CD4-positive, alpha-beta T cell treated with Interleukin-6 at 100 ng/mL for 8 hours (primary cell): ENCODE data around the gene INTS2.
"Not testable (repeated sequence)": the region's sequence is repeated elsewhere in the genome, so short reads cannot be mapped to it uniquely, and the experiment has no call there.

Source experiments
- DNase-seq: peaks from one replicate; pipeline ENCODE4 v3.0.0-alpha.2; 2020; ENCODE audit warnings: mixed read lengths, low spot score

Gene INTS2

GRCh38 chr17:61897548-61898180 lies 30.1 kb downstream of the INTS2 start:
- DNase-seq, result no peak

DNA sequence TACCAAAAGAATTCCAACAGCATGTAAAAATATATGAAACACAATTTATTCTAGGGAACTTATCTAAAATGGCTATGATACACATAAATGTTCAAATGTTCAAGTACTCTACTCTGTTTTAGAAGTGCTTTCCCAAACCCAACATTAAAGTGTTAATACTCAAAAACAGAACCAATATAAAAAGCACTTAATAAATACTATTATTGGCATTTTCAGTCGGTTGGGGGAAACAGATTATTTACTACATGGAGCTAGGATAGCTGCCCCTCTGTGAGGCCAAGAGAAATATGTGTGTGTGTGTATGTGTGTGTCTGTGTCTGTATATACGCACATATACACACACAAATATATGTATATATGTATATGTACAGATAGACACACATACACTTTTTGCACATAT lies 32.4 kb downstream of the INTS2 start:
- DNase-seq, result no peak

DNA sequence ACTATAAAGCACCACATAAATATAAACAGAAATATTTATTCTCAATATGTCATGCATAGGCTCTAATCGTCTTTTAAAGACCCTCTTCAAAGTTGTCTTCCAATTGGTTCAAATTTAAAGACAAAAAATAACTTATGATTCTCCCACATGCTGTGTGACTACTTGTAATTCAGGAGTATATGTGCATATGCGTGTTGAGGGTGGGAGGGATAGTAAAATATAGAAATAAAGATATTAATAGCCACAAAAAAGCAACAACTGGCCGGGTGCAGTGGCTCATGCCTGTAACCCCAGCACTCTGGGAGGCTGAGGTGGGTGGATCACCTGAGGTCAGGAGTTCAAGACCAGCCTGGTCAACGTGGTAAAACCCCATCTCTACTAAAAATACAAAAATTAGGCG lies 33.5 kb downstream of the INTS2 start:
- not testable (repeated sequence) for DNase-seq

GRCh38 chr17:61887733-61888132 lies 40.0 kb downstream of the INTS2 start:
- DNase-seq, result not testable (repeated sequence)

DNA sequence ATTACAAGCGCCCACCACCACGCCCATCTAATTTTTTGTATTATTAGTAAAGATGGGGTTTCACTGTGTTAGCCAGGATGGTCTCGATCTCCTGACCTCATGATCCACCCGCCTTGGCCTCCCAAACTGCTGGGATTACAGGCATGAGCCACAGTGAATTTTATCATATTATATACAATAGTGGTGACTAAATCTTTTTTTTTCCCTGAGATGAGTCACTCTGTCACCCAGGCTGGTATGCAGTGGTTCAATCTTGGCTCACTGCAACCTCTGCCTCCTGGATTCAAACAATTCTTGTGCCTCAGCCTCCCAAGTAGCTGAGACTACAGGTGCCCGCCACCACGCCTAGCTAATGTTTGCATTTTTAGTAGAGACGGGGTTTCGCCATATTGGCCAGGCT lies 41.9 kb downstream of the INTS2 start:
- not testable (repeated sequence) for DNase-seq

- DNase-seq, result no peak
Measured at GRCh38 chr17:61884864-61885263, 42.9 kb downstream of the INTS2 start.

GRCh38 chr17:61880589-61881102 lies 47.1 kb downstream of the INTS2 start:
- no peak for DNase-seq

GRCh38 chr17:61878984-61879612 lies 48.7 kb downstream of the INTS2 start:
- no peak for DNase-seq

DNA sequence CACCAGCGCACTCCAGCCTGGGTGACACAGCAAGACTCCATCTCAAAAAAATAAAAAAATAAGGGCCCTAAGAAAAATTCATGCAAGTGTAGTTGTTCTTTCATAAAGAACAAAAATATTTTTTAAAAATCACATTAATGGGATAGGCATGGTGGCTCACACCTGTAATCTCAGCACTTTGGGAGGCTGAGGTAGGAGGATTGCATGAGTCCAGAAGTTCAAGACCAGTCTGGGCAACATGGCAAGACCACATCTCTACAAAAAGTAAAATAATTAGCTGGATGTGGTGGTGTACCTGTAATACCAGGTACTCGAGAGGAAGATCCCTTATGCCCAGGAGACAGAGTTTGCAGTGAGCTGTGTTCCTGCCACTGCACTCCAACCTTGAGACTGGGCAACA lies 49.3 kb downstream of the INTS2 start:
- DNase-seq, result no peak

DNA sequence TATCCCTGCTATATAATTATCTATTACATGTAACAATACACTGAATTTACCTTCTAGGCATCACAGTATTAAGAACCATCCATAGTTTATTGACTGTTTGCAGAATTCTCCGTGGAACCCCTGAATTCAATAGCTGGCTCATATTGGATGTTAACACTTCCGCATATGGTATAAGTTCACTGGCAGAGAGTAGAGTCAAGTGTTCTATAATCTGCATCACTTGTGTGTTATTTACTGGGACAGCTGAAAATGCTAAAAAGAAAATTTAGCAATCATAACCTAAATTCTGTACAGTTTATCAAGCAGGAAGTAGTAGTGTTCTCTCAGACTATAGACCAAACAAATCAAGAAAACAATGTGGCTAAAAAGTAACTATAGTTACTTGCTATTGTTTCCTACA lies 49.9 kb downstream of the INTS2 start:
- DNase-seq, result no peak

- no peak for DNase-seq
Measured at GRCh38 chr17:61875804-61876203, 52.0 kb downstream of the INTS2 start.

GRCh38 chr17:61875285-61875684 lies 52.5 kb downstream of the INTS2 start:
- no peak for DNase-seq

- DNase-seq, result no peak
Measured at GRCh38 chr17:61874075-61874474, 53.7 kb downstream of the INTS2 start.

GRCh38 chr17:61872099-61872498 lies 55.7 kb downstream of the INTS2 start:
- no peak for DNase-seq

DNA sequence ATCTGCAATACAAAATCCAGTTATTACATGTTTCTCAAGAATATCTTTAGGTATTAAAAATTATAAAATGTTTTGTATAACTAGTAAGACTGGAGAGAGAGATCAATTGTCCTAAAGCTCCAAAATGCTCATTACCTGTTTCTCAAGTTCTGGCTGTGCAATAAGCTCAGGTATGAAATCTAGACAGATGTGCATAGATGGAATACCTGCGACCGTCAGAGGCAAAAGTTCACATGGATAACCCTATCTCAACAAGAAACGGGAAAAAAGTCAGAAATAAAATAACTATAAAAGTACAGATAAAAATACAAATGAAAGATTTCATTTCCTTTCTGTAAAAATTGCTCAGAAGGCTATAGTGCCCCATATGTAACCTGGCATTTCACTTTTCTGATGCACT lies 58.6 kb downstream of the INTS2 start:
- no peak for DNase-seq

DNA sequence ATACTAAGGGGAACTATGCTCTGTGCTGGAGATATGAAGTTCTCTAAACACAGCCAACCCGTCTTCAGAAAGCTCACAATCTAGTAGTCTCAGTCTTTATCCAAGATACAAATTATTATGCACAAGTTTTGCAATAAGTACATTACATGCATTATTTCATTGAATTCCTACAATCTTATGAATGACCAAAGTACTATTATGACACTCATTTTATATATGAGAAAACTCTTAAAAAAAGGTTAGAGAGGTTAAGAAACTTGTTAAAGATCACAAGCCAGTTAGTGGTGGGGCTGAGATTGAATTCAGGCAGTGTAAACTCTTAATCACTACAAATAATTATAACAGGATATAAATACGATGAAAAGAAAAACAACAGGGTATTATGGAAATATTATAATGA lies 59.7 kb downstream of the INTS2 start:
- no peak for DNase-seq

DNA sequence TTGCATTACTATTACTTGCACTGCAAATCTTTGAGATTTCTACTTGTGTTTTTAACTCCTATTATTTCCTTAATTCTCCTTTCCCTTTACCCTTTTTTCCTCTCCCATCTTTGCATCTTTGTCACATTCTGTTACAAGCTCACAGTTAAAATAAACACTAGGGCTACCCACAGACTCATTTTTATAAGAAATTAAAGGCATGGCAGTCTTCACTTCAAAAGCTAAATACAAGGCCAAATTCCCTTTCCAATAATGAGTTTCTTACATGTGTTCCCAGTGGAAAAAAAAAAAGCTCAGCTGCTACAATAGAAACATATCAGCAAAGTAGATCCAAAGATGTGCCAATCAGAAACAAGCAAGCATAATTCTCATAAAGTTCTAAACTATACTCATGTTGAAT lies 60.7 kb downstream of the INTS2 start:
- DNase-seq, result no peak

DNA sequence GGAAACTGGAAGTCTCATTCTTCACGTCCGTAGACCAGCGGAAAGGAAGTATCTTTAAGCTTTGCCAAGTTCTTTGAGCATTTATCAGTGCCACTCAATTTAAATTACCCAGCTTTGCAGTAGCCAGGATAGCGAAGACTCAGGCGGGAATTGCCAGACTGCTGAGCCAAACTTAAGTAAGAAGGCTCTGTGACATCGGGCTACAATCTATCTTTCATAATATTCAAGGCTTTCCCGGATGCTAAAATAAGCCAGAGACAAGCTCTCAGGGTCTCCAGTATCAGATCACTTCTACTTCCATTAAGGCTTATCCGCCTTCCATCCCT lies 64.0 kb downstream of the INTS2 start:
- DNase-seq, result no peak

GRCh38 chr17:61862975-61863800 lies 64.6 kb downstream of the INTS2 start, which contains the start of gene BRIP1:
Gene BRIP1, minus strand, starts transcription at chr17:61863528. Its CDS starts 1,989 bp downstream, at chr17:61861539.
- peak; percentile 86 for DNase-seq

DNA sequence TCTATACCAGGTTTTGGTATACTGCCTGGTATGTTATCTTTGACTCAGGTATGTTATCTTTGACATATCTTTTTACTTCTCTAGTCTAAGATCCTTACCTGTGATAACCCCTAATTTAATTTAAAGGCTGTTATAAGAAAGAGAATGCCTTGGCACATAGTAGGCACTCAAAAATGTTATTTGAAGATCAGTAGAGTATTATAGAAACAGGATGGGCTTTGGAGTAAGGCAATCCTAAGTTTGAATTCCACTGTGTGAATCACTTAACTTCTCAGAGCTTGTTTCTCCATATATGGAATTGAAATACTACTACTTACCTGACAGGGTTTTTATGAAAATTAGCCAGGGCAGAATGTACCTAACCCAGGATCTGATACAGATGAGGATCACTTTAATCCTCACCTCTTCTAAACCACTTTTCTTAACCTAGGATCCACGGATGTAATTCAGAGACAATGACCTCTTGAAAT lies 65.6 kb downstream of the INTS2 start:
- DNase-seq, result no peak

DNA sequence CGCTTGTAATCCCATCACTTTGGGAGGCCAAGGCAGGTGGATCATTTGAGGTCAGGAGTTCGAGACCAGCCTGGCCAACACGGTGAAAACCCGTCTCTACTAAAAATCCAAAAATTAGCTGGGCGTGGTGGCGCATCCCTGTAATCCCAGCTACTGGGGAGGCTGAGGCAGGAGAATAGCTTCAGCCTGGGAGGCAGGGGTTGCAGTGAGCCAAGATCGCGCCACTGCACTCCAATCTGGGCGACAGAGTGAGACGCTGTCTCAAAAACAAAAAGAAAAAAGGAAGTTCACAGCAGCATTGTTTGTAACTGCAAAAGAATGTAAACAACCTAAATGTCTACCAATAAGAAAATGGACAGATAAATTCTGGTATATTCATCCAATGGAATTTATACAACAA lies 67.4 kb downstream of the INTS2 start:
- DNase-seq, result not testable (repeated sequence)

DNA sequence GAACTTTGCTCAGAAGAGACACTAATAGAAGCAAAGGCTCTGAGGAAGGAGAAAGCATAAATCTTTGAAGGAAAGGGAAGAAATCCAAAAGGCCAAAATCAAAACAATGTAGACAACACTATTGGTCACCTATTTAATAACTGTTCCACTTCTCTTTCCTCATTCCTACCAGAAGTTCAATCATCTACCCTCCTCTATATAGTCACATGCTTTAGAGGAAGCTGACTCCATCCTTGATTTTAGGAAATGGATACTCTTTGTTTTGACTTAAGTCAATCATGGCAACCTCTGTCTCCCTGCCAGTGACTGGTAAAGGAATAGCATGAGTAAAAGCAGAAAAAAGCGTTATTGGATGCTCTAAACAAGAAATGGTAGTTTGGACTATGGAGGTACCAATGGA lies 71.7 kb downstream of the INTS2 start:
- DNase-seq, result no peak

DNA sequence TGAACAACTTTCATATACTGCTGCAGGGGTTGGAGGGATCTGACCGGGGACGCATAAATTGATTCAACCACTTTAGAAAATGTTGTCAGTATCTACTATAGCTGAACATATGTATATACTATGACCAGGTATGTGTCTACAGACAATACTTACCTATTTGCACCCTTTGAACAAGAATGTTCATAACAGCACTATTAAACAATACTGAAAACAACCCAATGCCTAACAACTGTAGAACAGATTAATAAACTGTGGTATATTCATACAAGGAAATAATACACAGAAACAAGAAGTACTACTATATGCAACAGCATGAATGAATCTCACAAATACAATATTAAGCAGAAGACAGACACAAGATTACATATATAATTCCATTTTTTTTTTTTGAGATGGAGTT lies 74.9 kb downstream of the INTS2 start:
- no peak for DNase-seq
